Uterus (tissue), 2 donors: ENCODE measurements around the gene TMEM123.

Experiments used
- CTCF ChIP-seq, 4 experiments: fragments of 200-600 bp in 2 of 4; fragments of 450-650 bp in 2 of 4; sonication (generic) in 2 of 4; IDR thresholded peaks; one replicate each; pipeline ENCODE4 v1.5.1; 2016 to 2019; ENCODE audit warnings: antibody characterized with exemption in 4 of 4, mild to moderate bottlenecking in 2 of 4, moderate library complexity in 1 of 4
- POLR2A ChIP-seq, 2 donors: fragments of 450-650 bp; IDR thresholded peaks; one replicate each; pipeline ENCODE4 v1.6.1; 2016; ENCODE audit warnings: antibody characterized with exemption in 2 of 2, mild to moderate bottlenecking in 1 of 2, moderate library complexity in 1 of 2

GRCh38 chr11:102399189-102399588 is 53.4 kb downstream of the TMEM123 start:
- no peak for TF ChIP-seq CTCF (IDR thresholded peaks at IDR 0.05)
- TF ChIP-seq POLR2A (IDR thresholded peaks at IDR 0.05): no peak
